Pancreas (tissue), 10 donors: ENCODE results near the gene OCEL1. TPM values are rescaled to one million over a fixed set of nuclear protein-coding genes. Genes with fewer than 3 reads are reported as not detected.

Experiments used
- ATAC-seq, 4 donors: fragments of 200-7000 bp; cut with Tn5 transposase; one replicate each; pipeline versions ENCODE4 v1.8.0 to v1.9.1; 2020; ENCODE audit warnings: mild to moderate bottlenecking in 4 of 4, moderate library complexity in 4 of 4
- DNase-seq, 6 donors: peaks; one replicate each; pipeline ENCODE4 v3.0.0-alpha.2; 2020
- FAIRE-seq: peaks from 2 replicates; lab custom pipeline; 2012; peaks lifted over from hg19 to GRCh38; lab: Jason Lieb, UNC
- H3K27ac ChIP-seq, 4 donors: fragments of 200-600 bp; sonication (generic); 1 replicate in 3 of 4; 2 replicates in 1 of 4; pipeline versions ENCODE4 v1.5.0 to v1.8.0; 2020
- H3K27me3 ChIP-seq, 4 donors: fragments of 200-600 bp; one replicate each; pipeline ENCODE4 v1.8.0; 2021
- H3K36me3 ChIP-seq, 3 donors: fragments of 200-600 bp; sonication (generic) in 1 of 3; one replicate each; pipeline versions ENCODE4 v1.5.0 to v1.8.0; 2020 to 2021
- H3K4me1 ChIP-seq, 3 donors: fragments of 200-600 bp; one replicate each; pipeline ENCODE4 v1.8.0; 2021
- H3K4me3 ChIP-seq, 4 donors: fragments of 200-600 bp; sonication (generic) in 2 of 4; one replicate each; pipeline versions ENCODE4 v1.5.0 to v1.8.0; 2020 to 2021
- H3K9me3 ChIP-seq, 4 donors: fragments of 200-600 bp; one replicate each; pipeline ENCODE4 v1.8.0; 2021
- CTCF ChIP-seq, 4 donors: fragments of 200-600 bp; sonication (generic) in 3 of 4; IDR thresholded peaks; one replicate each; pipeline versions ENCODE4 v1.5.0 to v1.8.0; 2021; ENCODE audit warnings: antibody characterized with exemption in 4 of 4
- WGBS, 2 donors: extraction: QIAGEN DNeasy Blood & Tissue Kit; methylation state at CpG; one replicate each; pipeline ENCODE4 v1.1.7; 2013; 5-methylcytosine and 5-hydroxymethylcytosine counted together
- intact Hi-C, 3 donors: fragments of 100-400 bp; cut with DNase I; formaldehyde crosslinking; loops; one replicate each; pipeline versions ENCODE4 v1.11.1 to v1.14.2; 2022
- polyA plus RNA-seq, 2 donors: library from polyadenylated mRNA; stranded (reverse); fragments of 200-250 nt; gene quantifications; one replicate each; pipeline ENCODE4 v1.2.3, GENCODE V29; 2013
- total RNA-seq, 6 donors: library from RNA; stranded (reverse); fragmentation: NEBNext Ultra II Directional in 4 of 6; extraction: Animal tissue kit (Norgen Biotek cat#: 25700) in 4 of 6; gene quantifications; one replicate each; pipeline versions ENCODE4 v1.2.1 to v1.2.4, GENCODE V29; 2021 to 2023
- donor health status: healthy with polysubstance abuse.
- donor health status: DM: no; HTN: no; CAD: no; lungs with moderate emphysema.
- donor health status: DM: no; HTN: no; CAD: no.
- donor health status: control.
- donor health status: control.
- donor health status: Bipolar disorder and iron deficiency.
- donor health status: DM: yes; HTN: yes; CAD: no.
- donor health status: DM: no; HTN: no; CAD: no.
- donor health status: DM: no; HTN: no; CAD: no.
- donor health status: DM: yes; HTN: yes; CAD: no.

The OCEL1 gene, protein sequence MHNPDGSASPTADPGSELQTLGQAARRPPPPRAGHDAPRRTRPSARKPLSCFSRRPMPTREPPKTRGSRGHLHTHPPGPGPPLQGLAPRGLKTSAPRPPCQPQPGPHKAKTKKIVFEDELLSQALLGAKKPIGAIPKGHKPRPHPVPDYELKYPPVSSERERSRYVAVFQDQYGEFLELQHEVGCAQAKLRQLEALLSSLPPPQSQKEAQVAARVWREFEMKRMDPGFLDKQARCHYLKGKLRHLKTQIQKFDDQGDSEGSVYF
- total RNA-seq: 10 to 100 TPM; 13.4 to 19.6 (median 16.9) TPM
- 10 to 100 TPM; 20.9 to 28.4 TPM for polyA plus RNA-seq

DNA sequence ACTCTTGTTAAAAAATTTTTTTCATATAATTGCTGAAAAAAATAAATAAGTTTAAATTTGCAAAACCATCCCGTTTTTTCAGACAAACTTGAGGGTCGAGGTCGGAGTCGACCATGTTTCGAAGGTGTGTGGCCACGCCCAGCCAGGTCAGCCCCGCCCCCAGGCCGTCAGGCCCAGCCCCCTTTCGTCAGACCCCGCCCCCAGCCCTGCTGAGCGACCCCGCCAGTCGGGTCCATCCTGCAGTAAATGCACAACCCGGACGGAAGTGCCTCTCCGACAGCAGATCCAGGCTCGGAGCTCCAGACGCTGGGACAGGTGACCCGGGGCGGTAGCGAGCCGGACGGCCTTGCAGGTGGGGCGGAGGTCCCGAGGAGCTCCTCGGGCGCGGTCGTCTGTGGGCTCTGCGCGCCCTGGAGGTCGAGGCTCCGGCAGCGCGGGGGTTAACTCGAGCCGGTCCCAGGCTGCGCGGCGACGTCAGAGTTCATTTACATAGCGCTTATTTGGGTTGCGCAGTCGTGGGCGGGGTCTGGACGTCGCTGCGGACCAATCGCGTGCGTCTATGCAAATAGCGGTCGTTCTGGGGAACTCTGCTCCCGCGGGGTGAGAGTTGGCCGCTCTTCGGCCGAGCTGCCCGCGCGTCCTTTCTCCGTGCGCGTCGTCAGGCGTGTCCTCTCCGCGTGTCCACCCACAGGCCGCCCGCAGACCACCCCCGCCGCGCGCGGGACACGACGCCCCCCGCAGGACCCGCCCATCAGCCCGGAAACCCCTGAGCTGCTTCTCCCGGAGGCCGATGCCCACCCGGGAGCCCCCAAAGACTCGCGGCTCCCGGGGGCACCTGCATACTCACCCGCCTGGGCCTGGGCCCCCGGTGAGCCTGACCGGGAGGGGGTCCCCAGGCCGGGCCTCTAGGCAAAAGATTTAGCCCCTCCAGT lies at the start of gene OCEL1:
TSS of gene OCEL1 (plus strand) at position 225 of the 932 bp plus-strand sequence. CDS start at position 247, 22 bp downstream.
- 0% methylated on average over 72 to 90 of the region's 90 CpGs for WGBS, 2 donors
- peak; percentile 97 to 99 (median 98) for DNase-seq
- Histone ChIP-seq H3K27me3 (no peaks in the 10 kb centered on the region), H3K4me1 (no peaks in the 10 kb centered on the region), H3K36me3 (no peaks in the 10 kb centered on the region), H3K9me3 (no peaks in the 10 kb centered on the region), H3K4me3 (peak within 1 kb of the TSS; percentile 47 to 65 (median 64)), H3K27ac (peak within 1 kb of the TSS; percentile 77 to 91 (median 84))
- no peak for TF ChIP-seq CTCF (IDR thresholded peaks at IDR 0.05)
- ATAC-seq: peak; percentile 93 to 97 (median 94)
- intact Hi-C loops: no loop called here
- no peak for FAIRE-seq

DNA sequence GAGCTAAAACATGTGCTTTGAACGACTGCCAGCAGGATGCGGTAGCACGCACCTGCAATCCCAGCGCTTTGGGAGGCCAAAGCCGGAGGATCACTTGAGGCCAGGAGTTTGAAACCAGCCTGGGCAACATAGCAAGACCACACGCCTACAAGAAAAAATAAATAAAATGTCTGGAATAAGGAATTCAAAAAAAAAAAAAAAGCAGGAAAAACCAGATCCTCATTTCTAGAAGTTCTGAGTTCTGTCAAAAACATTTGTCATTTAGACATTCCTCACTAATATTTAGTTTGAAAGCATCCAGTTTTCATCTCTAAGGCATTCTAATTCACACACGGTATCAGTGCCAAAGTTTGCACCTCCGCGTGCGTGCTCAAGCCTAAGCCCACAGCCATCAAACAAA lies 47.7 kb upstream of the OCEL1 start:
- H3K27ac ChIP-seq: no peak overlapping the region
- no peaks in the 10 kb centered on the region for H3K4me1 ChIP-seq
- ATAC-seq (no peak), DNase-seq (no peak), FAIRE-seq (no peak)
- H3K4me3 ChIP-seq: no peak overlapping the region
- H3K36me3 ChIP-seq: peaks cover 0 to 7% (median 3%) of the 10 kb centered on the region in 3 donors
- 90 to 92% methylated on average over 10 of the region's 10 CpGs for WGBS, 2 donors
- H3K9me3 ChIP-seq: no peaks in the 10 kb centered on the region
- H3K27me3 ChIP-seq: no peaks in the 10 kb centered on the region
- no peak for TF ChIP-seq CTCF (IDR thresholded peaks at IDR 0.05)
- intact Hi-C loops: no loop called here

DNA sequence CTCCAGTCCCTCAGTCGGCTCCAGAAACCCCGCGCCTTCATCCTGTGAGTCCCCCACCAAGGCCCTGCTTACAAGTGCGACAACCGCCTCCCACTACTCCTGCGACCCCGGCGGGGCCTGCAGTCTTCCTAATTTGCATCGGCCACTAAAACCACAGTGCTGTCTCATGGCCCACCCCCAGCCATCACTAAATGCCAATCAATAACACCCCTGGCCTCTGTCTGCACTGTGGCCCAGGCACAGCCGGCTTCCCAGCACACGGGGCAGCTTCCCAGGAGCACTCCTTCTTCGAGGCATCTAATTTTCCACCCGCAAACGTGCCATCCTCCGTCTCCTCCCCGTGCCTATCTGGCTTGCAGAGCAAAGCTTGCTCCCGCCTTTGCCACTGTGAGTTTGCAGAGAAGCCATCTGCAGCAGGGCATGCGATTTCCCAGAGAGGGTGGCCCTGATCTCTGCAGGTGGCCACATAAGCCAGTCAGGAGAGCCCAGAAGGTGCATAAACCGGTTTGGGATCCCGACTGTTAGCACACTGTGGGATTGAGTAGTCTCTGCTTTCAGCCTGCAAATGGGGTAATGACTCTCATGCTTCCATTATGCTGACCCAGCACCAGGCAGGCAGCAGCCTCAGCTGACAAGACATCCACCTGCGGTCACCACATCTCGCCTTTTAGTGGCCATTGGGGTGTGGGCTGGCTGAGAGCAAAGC lies 44.9 kb upstream of the OCEL1 start:
- Histone ChIP-seq H3K4me1 (no peaks in the 10 kb centered on the region), H3K4me3 (no peak overlapping the region), H3K27me3 (no peaks in the 10 kb centered on the region), H3K36me3 (peaks cover 0 to 7% (median 0%) of the 10 kb centered on the region in 3 donors), H3K9me3 (no peaks in the 10 kb centered on the region), H3K27ac (no peak overlapping the region)
- no peak for TF ChIP-seq CTCF (IDR thresholded peaks at IDR 0.05)
- FAIRE-seq (no peak), ATAC-seq (no peak), DNase-seq (no peak)
- intact Hi-C loops: no loop called here
- 82 to 85% methylated on average over 22 of the region's 22 CpGs for WGBS, 2 donors

DNA sequence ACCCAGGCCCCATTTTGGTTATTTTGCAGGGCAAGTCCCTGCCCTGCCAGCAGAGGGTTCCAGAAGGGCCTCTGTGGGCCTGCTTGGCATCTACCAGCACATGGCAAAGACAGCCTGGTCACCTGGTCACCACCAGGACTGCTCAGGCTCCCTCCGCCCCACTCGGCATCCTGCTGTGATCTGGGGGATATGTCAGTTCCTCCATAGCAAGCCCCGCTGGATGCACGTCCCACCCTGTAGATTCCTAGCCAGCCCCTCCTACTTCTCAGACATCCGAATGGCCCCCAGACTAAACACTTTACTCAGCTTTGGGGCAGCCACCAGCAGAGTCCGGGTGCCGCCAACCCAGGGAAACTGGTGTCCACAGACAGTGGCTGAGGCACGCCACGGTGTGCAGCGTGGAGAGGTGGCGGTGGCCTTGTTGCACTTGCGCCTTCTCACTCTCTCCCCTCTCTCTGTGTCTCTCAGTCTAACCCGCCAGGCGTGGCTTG lies 42.7 kb upstream of the OCEL1 start:
- intact Hi-C loops: no loop called here
- Histone ChIP-seq H3K27me3 (no peaks in the 10 kb centered on the region), H3K27ac (no peak overlapping the region), H3K36me3 (no peaks in the 10 kb centered on the region), H3K9me3 (no peaks in the 10 kb centered on the region), H3K4me1 (no peaks in the 10 kb centered on the region), H3K4me3 (no peak overlapping the region)
- peak in 2 of 4 donors; percentile 19 to 24 for ATAC-seq
- TF ChIP-seq CTCF (IDR thresholded peaks at IDR 0.05): no peak
- no peak for DNase-seq
- WGBS, 2 donors: 91 to 92% methylated on average over 14 of the region's 14 CpGs
- FAIRE-seq: no peak
